Measurements from ENCODE around the gene DPH3. TPM values are rescaled to one million over a fixed set of nuclear protein-coding genes. Genes with fewer than 3 reads are reported as not detected.

The DPH3 gene
- polyA plus RNA-seq, 1 of the 3 experiments (the other 2 are of a cell fraction): 8.5 TPM

GRCh38 chr3:16245609-16246008 lies 19.1 kb downstream of the DPH3 start:
- H3K27ac ChIP-seq (ENCODE audit: low read depth in 2 of 2, low read length in 1 of 2): no peak overlapping the region

More at GRCh38 chr3:16245609-16246008, 19.1 kb downstream of the DPH3 start:
- Histone ChIP-seq H3K9me2 (no peaks in the 10 kb centered on the region), H4K20me1 (ENCODE audit: insufficient read depth) (no peaks in the 10 kb centered on the region), H3K27me3 (ENCODE audit: insufficient read depth) (no peaks in the 10 kb centered on the region), H2AFZ (ENCODE audit: low read depth) (no peak overlapping the region), H3K79me2 (ENCODE audit: insufficient read depth) (no peaks in the 10 kb centered on the region), H3K4me3 (ENCODE audit: low read depth in 2 of 2, low read length in 1 of 2) (no peak overlapping the region), H3K4me1 (ENCODE audit: control insufficient read depth in 1 of 2, insufficient read depth in 2 of 2, low read depth in 1 of 2, low read length in 1 of 2) (peaks cover 0 to 11% of the 10 kb centered on the region in 2 experiments; a peak in 1 of 4 replicates), H3K4me2 (no peak overlapping the region), H3K36me3 (replicated peaks in 1 of 2; ENCODE audit: control insufficient read depth in 1 of 2, insufficient read depth in 2 of 2, low read length in 1 of 2) (no peaks in the 10 kb centered on the region), H3K9ac (no peak overlapping the region), H3F3A (replicated peaks; ENCODE audit: insufficient read depth) (no peaks in the 10 kb centered on the region), H3K9me3 (no peaks in the 10 kb centered on the region)
- ChIA-PET CTCF (interaction anchor here (0.9 to 4.1 kb wide), 2 partner anchors 67 to 197 kb away, joined by 3 to 30 read pairs; no protein-coding TSS in a partner anchor), POLR2A (no interaction called here)
- TF ChIP-seq REST (IDR thresholded peaks at IDR 0.05; ENCODE audit: low read depth, low read length): no peak
- TF ChIP-seq EP300 (IDR thresholded peaks at IDR 0.05; ENCODE audit: borderline replicate concordance in 1 of 2, low read depth in 1 of 2, low read length in 1 of 2): no peak
- TF ChIP-seq TAF1 (IDR thresholded peaks at IDR 0.05; ENCODE audit: borderline replicate concordance, low read depth, low read length): no peak
- TF ChIP-seq RXRA (IDR thresholded peaks at IDR 0.05; ENCODE audit: borderline replicate concordance, low read depth): no peak
- TF ChIP-seq SIN3A (IDR thresholded peaks at IDR 0.05; ENCODE audit: borderline replicate concordance, low read depth, low read length): no peak
- TF ChIP-seq RAD21 (IDR thresholded peaks at IDR 0.05; ENCODE audit: low read length): no peak
- TF ChIP-seq TCF12 (IDR thresholded peaks at IDR 0.05): no peak
- TF ChIP-seq GATA2 (CRISPR knock-in tag; IDR thresholded peaks at IDR 0.05): no peak
- TF ChIP-seq MEF2A (IDR thresholded peaks at IDR 0.05; ENCODE audit: borderline replicate concordance, low read depth): no peak
- TF ChIP-seq USF1 (IDR thresholded peaks at IDR 0.05; ENCODE audit: borderline replicate concordance, low read depth): no peak
- TF ChIP-seq GABPA (IDR thresholded peaks at IDR 0.05; ENCODE audit: low read depth): no peak
- TF ChIP-seq USF2 (IDR thresholded peaks at IDR 0.05; ENCODE audit: borderline replicate concordance, low read depth, low read length): no peak
- WGBS (ENCODE audit: low lambda C conversion rate): 94% methylated on average over 3 of the region's 3 CpGs
- DNase-seq: no peak

Measured in SK-N-SH (cell line).